Measurements from ENCODE around the gene RNF39. TPM values are rescaled to one million over a fixed set of nuclear protein-coding genes. Genes with fewer than 3 reads are reported as not detected.
A peak's percentile ranks its signal among the peaks of the same experiment; 100 is the strongest.
"Not testable (repeated sequence)": the region's sequence is repeated elsewhere in the genome, so short reads cannot be mapped to it uniquely, and the experiment has no call there.

The RNF39 gene
- not detected in 2 replicates for total RNA-seq

GRCh38 chr6:30075094-30075789, at the start of gene RNF39:
Gene RNF39 (minus strand): TSS chr6:30075769. CDS start chr6:30075585, 184 bp downstream.
- ChIA-PET CTCF (interaction anchor here (1.4 kb wide), 1 partner anchor 56 kb away, joined by 4 read pairs; no protein-coding TSS in a partner anchor), POLR2A (no interaction called here)
- Mint-ChIP-seq H3K9me3 (no peaks in the 10 kb centered on the region), H3K36me3 (ENCODE audit: low read depth) (peaks cover 9% of the 10 kb centered on the region), H3K27ac (no peak within 1 kb of the TSS), H3K4me1 (peaks cover 29% of the 10 kb centered on the region), H3K4me3 (peak within 1 kb of the TSS; percentile 42), H3K27me3 (peaks cover 71% of the 10 kb centered on the region)
- DNase-seq (no peak), ATAC-seq (ENCODE audit: low read depth) (no peak)
- intact Hi-C loops (cut with micrococcal nuclease), result no loop called here
- TF ChIP-seq, protein P1, sequence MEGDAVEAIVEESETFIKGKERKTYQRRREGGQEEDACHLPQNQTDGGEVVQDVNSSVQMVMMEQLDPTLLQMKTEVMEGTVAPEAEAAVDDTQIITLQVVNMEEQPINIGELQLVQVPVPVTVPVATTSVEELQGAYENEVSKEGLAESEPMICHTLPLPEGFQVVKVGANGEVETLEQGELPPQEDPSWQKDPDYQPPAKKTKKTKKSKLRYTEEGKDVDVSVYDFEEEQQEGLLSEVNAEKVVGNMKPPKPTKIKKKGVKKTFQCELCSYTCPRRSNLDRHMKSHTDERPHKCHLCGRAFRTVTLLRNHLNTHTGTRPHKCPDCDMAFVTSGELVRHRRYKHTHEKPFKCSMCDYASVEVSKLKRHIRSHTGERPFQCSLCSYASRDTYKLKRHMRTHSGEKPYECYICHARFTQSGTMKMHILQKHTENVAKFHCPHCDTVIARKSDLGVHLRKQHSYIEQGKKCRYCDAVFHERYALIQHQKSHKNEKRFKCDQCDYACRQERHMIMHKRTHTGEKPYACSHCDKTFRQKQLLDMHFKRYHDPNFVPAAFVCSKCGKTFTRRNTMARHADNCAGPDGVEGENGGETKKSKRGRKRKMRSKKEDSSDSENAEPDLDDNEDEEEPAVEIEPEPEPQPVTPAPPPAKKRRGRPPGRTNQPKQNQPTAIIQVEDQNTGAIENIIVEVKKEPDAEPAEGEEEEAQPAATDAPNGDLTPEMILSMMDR (IDR thresholded peaks at IDR 0.05), result no peak

DNA sequence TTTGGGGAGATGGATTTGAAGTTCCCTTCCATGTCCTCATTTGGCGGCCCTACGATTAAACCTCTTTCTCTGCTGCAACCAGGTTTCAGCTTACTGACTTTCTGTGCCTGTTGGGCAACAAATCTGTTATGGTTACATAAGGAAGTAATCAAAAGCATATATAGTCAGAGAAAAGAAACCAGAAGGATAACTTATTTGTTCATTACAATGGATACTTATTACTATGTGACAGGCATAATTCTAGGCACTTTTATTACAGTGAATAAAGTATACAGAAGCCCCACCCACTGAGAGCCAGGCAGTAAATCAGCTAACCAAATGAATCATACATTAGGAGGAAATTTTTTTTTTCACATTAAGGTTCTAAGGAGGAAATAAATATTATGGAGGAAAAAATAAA, 46.9 kb upstream of the RNF39 start:
- ATAC-seq (ENCODE audit: low read depth) (no peak), DNase-seq (no peak)
- H3K27me3 Mint-ChIP-seq, result peaks cover 35% of the 10 kb centered on the region
- H3K4me3 Mint-ChIP-seq, result no peak overlapping the region
- H3K4me1 Mint-ChIP-seq, result peaks cover 4% of the 10 kb centered on the region
- TF ChIP-seq, protein P1 (IDR thresholded peaks at IDR 0.05), result no peak
- H3K9me3 Mint-ChIP-seq, result no peaks in the 10 kb centered on the region
- no peaks in the 10 kb centered on the region for H3K36me3 Mint-ChIP-seq (ENCODE audit: low read depth)
- intact Hi-C loops (cut with micrococcal nuclease), result no loop called here
- ChIA-PET CTCF (interaction anchor here (1.0 to 1.6 kb wide), 2 partner anchors 9 to 11 kb away, joined by 3 to 7 read pairs; no protein-coding TSS in a partner anchor), POLR2A (no interaction called here)
- H3K27ac Mint-ChIP-seq, result no peak overlapping the region

- H3K27me3 Mint-ChIP-seq, result peaks cover 30% of the 10 kb centered on the region
- DNase-seq (no peak), ATAC-seq (ENCODE audit: low read depth) (no peak)
- TF ChIP-seq, protein P1 (IDR thresholded peaks at IDR 0.05), result no peak
- no peak overlapping the region for H3K27ac Mint-ChIP-seq
- ChIA-PET CTCF (interaction anchor here (1.0 to 1.6 kb wide), 2 partner anchors 10 to 12 kb away, joined by 3 to 7 read pairs; no protein-coding TSS in a partner anchor), POLR2A (no interaction called here)
- H3K4me1 Mint-ChIP-seq, result no peaks in the 10 kb centered on the region
- no peaks in the 10 kb centered on the region for H3K9me3 Mint-ChIP-seq
- intact Hi-C loops (cut with micrococcal nuclease), result no loop called here
- no peaks in the 10 kb centered on the region for H3K36me3 Mint-ChIP-seq (ENCODE audit: low read depth)
- H3K4me3 Mint-ChIP-seq, result no peak overlapping the region
Measured at GRCh38 chr6:30121446-30122366, 46.1 kb upstream of the RNF39 start.

- POLR2A ChIA-PET; ATAC-seq (ENCODE audit: low read depth); DNase-seq; CTCF ChIA-PET; H3K36me3 Mint-ChIP-seq (ENCODE audit: low read depth); H3K27ac Mint-ChIP-seq; intact Hi-C loops (cut with micrococcal nuclease); H3K4me1 Mint-ChIP-seq; H3K4me3 Mint-ChIP-seq; H3K9me3 Mint-ChIP-seq: not testable (repeated sequence)
- peaks cover 37% of the 10 kb centered on the region for H3K27me3 Mint-ChIP-seq
Measured at GRCh38 chr6:30118691-30119090, 43.1 kb upstream of the RNF39 start.

DNA sequence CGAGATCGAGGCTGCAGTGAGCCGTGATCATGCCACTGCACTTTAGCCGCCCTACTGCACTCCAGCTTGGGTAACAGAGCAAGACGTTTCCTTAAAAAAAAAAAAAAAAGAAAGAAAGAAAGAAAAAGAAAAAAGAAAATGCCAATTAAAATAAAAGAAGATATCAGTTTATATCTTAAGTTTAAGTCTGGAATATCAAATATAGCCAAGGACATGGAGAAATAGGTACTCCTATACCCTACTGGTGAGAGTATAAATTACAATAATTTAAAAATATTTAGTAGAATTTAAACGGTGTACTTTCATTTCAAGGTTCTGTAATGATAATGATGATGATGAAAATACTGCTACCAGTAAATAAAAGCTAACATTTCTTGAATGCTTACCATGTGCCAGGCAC, 41.2 kb upstream of the RNF39 start:
- Mint-ChIP-seq H3K27ac (no peak overlapping the region), H3K36me3 (ENCODE audit: low read depth) (no peaks in the 10 kb centered on the region), H3K4me3 (no peak overlapping the region), H3K27me3 (peaks cover 43% of the 10 kb centered on the region), H3K9me3 (no peaks in the 10 kb centered on the region), H3K4me1 (no peaks in the 10 kb centered on the region)
- intact Hi-C loops (cut with micrococcal nuclease), result no loop called here
- ChIA-PET POLR2A (no interaction called here), CTCF (interaction anchor here (0.6 kb wide), 1 partner anchor 8 kb away, joined by 3 read pairs; no protein-coding TSS in a partner anchor)
- DNase-seq, result no peak
- TF ChIP-seq, protein P1 (IDR thresholded peaks at IDR 0.05), result no peak
- no peak for ATAC-seq (ENCODE audit: low read depth)

Data from activated B cell treated with CpG ODN at 0.5 μM for 24 hours (primary cell).